GM18868 (cell line): ENCODE results near the gene TMEM229B.

Experiments
- ATAC-seq: cut with Tn5 transposase; IDR thresholded peaks from one replicate; pipeline ENCODE4 v1.9.1; 2021; ENCODE audit warnings: mild to moderate bottlenecking, moderate library complexity; ENCODE audit not compliant: unreplicated experiment

The TMEM229B gene

GRCh38 chr14:67426983-67427606, 61.4 kb downstream of the TMEM229B start:
- ATAC-seq = peak; percentile 51

GRCh38 chr14:67426161-67426560, 62.4 kb downstream of the TMEM229B start:
- ATAC-seq = no peak

DNA sequence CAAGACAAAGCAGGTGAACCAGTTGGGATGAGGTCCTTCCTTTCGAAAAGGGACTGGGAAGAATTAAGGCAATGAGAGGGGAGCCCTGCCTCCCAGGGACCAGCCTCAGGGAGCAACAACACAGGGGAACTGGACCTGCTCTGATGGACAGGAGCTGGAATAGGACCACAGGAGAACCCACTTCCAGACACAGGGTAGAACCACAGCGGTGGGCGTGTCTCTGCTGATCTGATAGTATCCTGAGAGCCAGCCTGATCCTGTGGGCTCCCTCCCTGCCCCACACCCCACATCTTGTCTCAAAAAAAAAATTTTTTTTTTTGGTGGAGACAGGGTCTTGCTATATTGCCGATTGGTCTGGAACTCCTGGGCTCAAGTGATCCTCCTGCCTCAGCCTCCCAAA, 62.9 kb downstream of the TMEM229B start:
- ATAC-seq = no peak

GRCh38 chr14:67424539-67424938, 64.0 kb downstream of the TMEM229B start:
- ATAC-seq = no peak

DNA sequence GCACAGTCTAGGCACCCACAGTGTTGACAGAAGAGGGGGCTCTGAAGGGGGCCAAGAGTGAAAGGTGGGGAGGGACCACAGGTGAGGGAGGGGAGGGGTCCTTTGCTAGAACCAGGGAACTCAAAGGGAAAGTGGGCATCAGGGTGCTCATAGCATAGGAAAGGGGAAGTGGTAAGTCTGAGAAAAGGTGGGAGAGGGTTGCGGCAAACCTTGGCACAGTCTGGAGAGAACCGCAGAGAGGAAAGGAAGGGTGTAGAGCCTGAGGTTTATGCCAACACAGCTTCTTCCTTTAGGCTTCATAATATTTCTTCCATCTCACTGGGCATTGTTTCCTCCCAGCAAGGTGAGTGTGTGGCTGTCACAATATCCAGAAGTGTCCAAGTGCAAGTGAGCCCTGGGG, 65.1 kb downstream of the TMEM229B start:
- ATAC-seq = no peak

GRCh38 chr14:67421356-67422224, 66.9 kb downstream of the TMEM229B start:
- no peak for ATAC-seq
